ENCODE results near the gene ZNHIT1.

Gene ZNHIT1

GRCh38 chr7:101220295-101220694, 2.3 kb downstream of the ZNHIT1 start:
- DNase-seq, result no peak

GRCh38 chr7:101222275-101222830, 4.4 kb downstream of the ZNHIT1 start:
- no peak for DNase-seq

- DNase-seq, result no peak
Measured at GRCh38 chr7:101223528-101223927, 5.6 kb downstream of the ZNHIT1 start.

GRCh38 chr7:101225650-101226049, 7.7 kb downstream of the ZNHIT1 start:
- no peak for DNase-seq

GRCh38 chr7:101226721-101227120, 8.8 kb downstream of the ZNHIT1 start:
- DNase-seq, result no peak

GRCh38 chr7:101231644-101232043, 13.7 kb downstream of the ZNHIT1 start:
- DNase-seq, result no peak

- DNase-seq, result no peak
Measured at GRCh38 chr7:101232141-101232850, 14.3 kb downstream of the ZNHIT1 start.

GRCh38 chr7:101233907-101234547, 16.1 kb downstream of the ZNHIT1 start:
- no peak for DNase-seq

- DNase-seq, result no peak
Measured at GRCh38 chr7:101234636-101235035, 16.7 kb downstream of the ZNHIT1 start.

GRCh38 chr7:101235050-101235449, 17.1 kb downstream of the ZNHIT1 start:
- no peak for DNase-seq

GRCh38 chr7:101235522-101235921, 17.6 kb downstream of the ZNHIT1 start:
- no peak for DNase-seq

GRCh38 chr7:101236292-101236835, 18.4 kb downstream of the ZNHIT1 start:
- DNase-seq, result no peak

GRCh38 chr7:101237206-101238067, 19.5 kb downstream of the ZNHIT1 start, which contains the start of gene CLDN15:
Gene CLDN15, minus strand, starts transcription at chr7:101237802. Its CDS starts 221 bp downstream, at chr7:101237581.
- DNase-seq, result no peak

- DNase-seq, result no peak
Measured at GRCh38 chr7:101238226-101239182, 20.5 kb downstream of the ZNHIT1 start.

- DNase-seq, result no peak
Measured at GRCh38 chr7:101239191-101239950, 21.4 kb downstream of the ZNHIT1 start.

GRCh38 chr7:101239951-101240220, 21.9 kb downstream of the ZNHIT1 start:
- DNase-seq, result no peak

- no peak for DNase-seq
Measured at GRCh38 chr7:101240226-101241014, 22.5 kb downstream of the ZNHIT1 start.

- no peak for DNase-seq
Measured at GRCh38 chr7:101241015-101241363, 23.0 kb downstream of the ZNHIT1 start.

- DNase-seq, result no peak
Measured at GRCh38 chr7:101241443-101242349, 23.7 kb downstream of the ZNHIT1 start.
